Panc1 (cell line): ENCODE measurements around the gene NPTX2. TPM values are rescaled to one million over a fixed set of nuclear protein-coding genes. Genes with fewer than 3 reads are reported as not detected.

ENCODE experiments used
- ATAC-seq: fragments of 200-7000 bp; cut with Tn5 transposase; 2 replicates; pipeline ENCODE4 v1.9.1; 2020; ENCODE audit warnings: mild to moderate bottlenecking, moderate library complexity
- BruUV-seq: library from RNA; stranded (reverse); fragments of 400-500 nt; replicated peaks from 2 replicates; lab custom pipeline; 2021; lab: Mats Ljungman, UMichigan
- CTCF ChIA-PET: fragments of 300-600 bp; sonication (Branson Sonifier 250); formaldehyde crosslinking; loops from one replicate; lab custom pipeline; 2022; ENCODE audit warnings: antibody characterized with exemption; lab: Charles Lee
- POLR2A ChIA-PET: fragments of 300-600 bp; sonication (Branson Sonifier 250); formaldehyde crosslinking; loops from one replicate; lab custom pipeline; 2022; ENCODE audit warnings: antibody characterized with exemption; lab: Charles Lee
- DNase-seq: peaks from one replicate; pipeline ENCODE4 v3.0.0-alpha.2; 2010; ENCODE audit warnings: low read depth, low spot score
- H3K27ac ChIP-seq: 2 replicates; pipeline ENCODE4 v1.5.1; 2011; ENCODE audit warnings: mild to moderate bottlenecking, low read length, inconsistent platforms
- H3K27me3 ChIP-seq: fragments of 200-500 bp; sonication (Bioruptor generic); 2 replicates; pipeline ENCODE4 v1.6.0; 2014; ENCODE audit warnings: low read length, inconsistent platforms; ENCODE audit not compliant: control insufficient read depth, insufficient read depth
- H3K36me3 ChIP-seq: fragments of 200-500 bp; sonication (Bioruptor generic); 2 replicates; pipeline ENCODE4 v1.5.1; 2014; ENCODE audit warnings: inconsistent platforms, mild to moderate bottlenecking, low read length, moderate library complexity; ENCODE audit not compliant: control insufficient read depth, insufficient read depth
- H3K4me1 ChIP-seq: 2 replicates; pipeline ENCODE4 v1.5.1; 2011; ENCODE audit warnings: inconsistent platforms, mild to moderate bottlenecking, low read length, moderate library complexity; ENCODE audit not compliant: control insufficient read depth, insufficient read depth
- H3K4me3 ChIP-seq, 2 experiments: 2 replicates each; pipeline ENCODE4 v1.5.1; 2011 to 2012; ENCODE audit warnings: low read depth in 2 of 2, low read length in 2 of 2, mild to moderate bottlenecking in 2 of 2, inconsistent platforms in 1 of 2, moderate library complexity in 1 of 2
- H3K9me3 ChIP-seq: fragments of 200-500 bp; sonication (Bioruptor generic); 2 replicates; pipeline ENCODE4 v1.5.1; 2014; ENCODE audit warnings: low read depth, mild to moderate bottlenecking, inconsistent platforms, low read length, moderate library complexity; ENCODE audit not compliant: control insufficient read depth, insufficient read depth
- CTCF ChIP-seq: fragments of 450-650 bp; IDR thresholded peaks from 2 replicates; pipeline ENCODE4 v1.5.1; 2017; ENCODE audit warnings: mild to moderate bottlenecking
- POLR2AphosphoS5 ChIP-seq: IDR thresholded peaks from 2 replicates; pipeline ENCODE4 v1.6.1; 2012; ENCODE audit warnings: mild to moderate bottlenecking, low read depth, low read length, moderate library complexity
- REST ChIP-seq, 2 experiments: IDR thresholded peaks; 2 replicates each; pipeline ENCODE4 v1.6.1; 2011 to 2012; ENCODE audit warnings: low read depth in 2 of 2, control low read depth in 1 of 2, low read length in 1 of 2, mild to moderate bottlenecking in 1 of 2, moderate library complexity in 1 of 2; ENCODE audit not compliant: insufficient read depth in 1 of 2
- SIN3A ChIP-seq: IDR thresholded peaks from 2 replicates; pipeline ENCODE4 v1.6.1; 2012; ENCODE audit warnings: low read depth, mild to moderate bottlenecking, low read length, moderate library complexity, borderline replicate concordance; ENCODE audit not compliant: insufficient read depth
- TCF7L2 ChIP-seq: IDR thresholded peaks from 2 replicates; pipeline ENCODE4 v1.6.1; 2011; ENCODE audit warnings: mild to moderate bottlenecking, low read depth, low read length, inconsistent platforms
- in situ Hi-C: cut with HindIII; loops from 2 replicates; pipeline ENCODE4 v1.10.0; 2016; ENCODE audit warnings: low sequenced_read_pairs, low pct_unique_long_range_greater_than_20kb
- intact Hi-C: fragments of 100-400 bp; cut with micrococcal nuclease; formaldehyde crosslinking; loops from one replicate; pipeline ENCODE4 v1.10.0; 2022; ENCODE audit not compliant: unreplicated experiment
- total RNA-seq: library from RNA; stranded (reverse); gene quantifications from one replicate; pipeline ENCODE4 v1.2.1, GENCODE V29; 2021; ENCODE audit not compliant: unreplicated experiment

The NPTX2 gene
- total RNA-seq, 1 experiment from 2014 or later, result 0.15 TPM

GRCh38 chr7:98643236-98643985, 26.3 kb downstream of the NPTX2 start:
- no peaks in the 10 kb centered on the region for H3K36me3 ChIP-seq
- in situ Hi-C loops (no loop called here), intact Hi-C loops (no loop called here)
- no peaks in the 10 kb centered on the region for H3K4me1 ChIP-seq
- H3K9me3 ChIP-seq, result no peaks in the 10 kb centered on the region
- BruUV-seq, result no TSS peak
- no peaks in the 10 kb centered on the region for H3K27me3 ChIP-seq
- TF ChIP-seq POLR2AphosphoS5, result no peak
- no peak for TF ChIP-seq SIN3A
- TF ChIP-seq TCF7L2, result no peak
- no peak for TF ChIP-seq REST (IDR thresholded peaks at IDR 0.05; ENCODE audit: insufficient read depth in 1 of 2, low read depth in 2 of 2, low read length in 1 of 2)
- H3K27ac ChIP-seq, result no peak overlapping the region
- ATAC-seq (peak; percentile 57), DNase-seq (no peak)
- H3K4me3 ChIP-seq, result no peak overlapping the region
- ChIA-PET POLR2A (no interaction called here), CTCF (interaction anchor here (0.6 kb wide), 1 partner anchor 89 kb away, joined by 11 read pairs; no protein-coding TSS in a partner anchor)

DNA sequence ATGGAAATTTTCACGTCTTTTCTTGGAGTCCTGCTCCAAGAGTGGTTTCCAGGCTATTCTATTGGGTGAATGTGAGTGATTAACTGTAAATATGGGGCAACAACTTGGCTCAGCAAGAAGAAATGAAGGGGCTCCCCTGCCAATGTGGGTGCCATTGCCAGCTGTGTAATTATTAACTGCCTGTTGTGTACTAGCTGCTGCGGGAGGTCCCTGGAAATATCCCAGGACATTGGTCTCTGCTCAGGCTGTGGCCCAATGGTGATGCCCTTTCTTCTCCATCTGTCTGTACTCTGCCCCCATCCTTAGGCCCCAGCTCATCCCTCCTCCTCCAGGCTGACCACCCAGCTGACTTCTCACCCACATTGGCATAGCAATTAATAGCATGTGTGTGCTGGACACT, 29.4 kb downstream of the NPTX2 start:
- Histone ChIP-seq H3K27me3 (peaks cover 6% of the 10 kb centered on the region; the same call in 1 of the 2 replicates), H3K9me3 (no peaks in the 10 kb centered on the region), H3K4me3 (no peak overlapping the region), H3K36me3 (no peaks in the 10 kb centered on the region), H3K27ac (no peak overlapping the region), H3K4me1 (no peaks in the 10 kb centered on the region)
- ATAC-seq, result no peak
- no peak for TF ChIP-seq SIN3A
- TF ChIP-seq CTCF, result no peak
- TF ChIP-seq TCF7L2, result no peak
- no peak for TF ChIP-seq POLR2AphosphoS5
- TF ChIP-seq REST (IDR thresholded peaks at IDR 0.05; ENCODE audit: insufficient read depth in 1 of 2, low read depth in 2 of 2, low read length in 1 of 2), result no peak
- ChIA-PET CTCF (no interaction called here), POLR2A (no interaction called here)
- intact Hi-C loops, result no loop called here
- DNase-seq, result no peak
- in situ Hi-C loops, result no loop called here
- no TSS peak for BruUV-seq
